ENCODE results near the gene CDADC1.

Gene CDADC1

DNA sequence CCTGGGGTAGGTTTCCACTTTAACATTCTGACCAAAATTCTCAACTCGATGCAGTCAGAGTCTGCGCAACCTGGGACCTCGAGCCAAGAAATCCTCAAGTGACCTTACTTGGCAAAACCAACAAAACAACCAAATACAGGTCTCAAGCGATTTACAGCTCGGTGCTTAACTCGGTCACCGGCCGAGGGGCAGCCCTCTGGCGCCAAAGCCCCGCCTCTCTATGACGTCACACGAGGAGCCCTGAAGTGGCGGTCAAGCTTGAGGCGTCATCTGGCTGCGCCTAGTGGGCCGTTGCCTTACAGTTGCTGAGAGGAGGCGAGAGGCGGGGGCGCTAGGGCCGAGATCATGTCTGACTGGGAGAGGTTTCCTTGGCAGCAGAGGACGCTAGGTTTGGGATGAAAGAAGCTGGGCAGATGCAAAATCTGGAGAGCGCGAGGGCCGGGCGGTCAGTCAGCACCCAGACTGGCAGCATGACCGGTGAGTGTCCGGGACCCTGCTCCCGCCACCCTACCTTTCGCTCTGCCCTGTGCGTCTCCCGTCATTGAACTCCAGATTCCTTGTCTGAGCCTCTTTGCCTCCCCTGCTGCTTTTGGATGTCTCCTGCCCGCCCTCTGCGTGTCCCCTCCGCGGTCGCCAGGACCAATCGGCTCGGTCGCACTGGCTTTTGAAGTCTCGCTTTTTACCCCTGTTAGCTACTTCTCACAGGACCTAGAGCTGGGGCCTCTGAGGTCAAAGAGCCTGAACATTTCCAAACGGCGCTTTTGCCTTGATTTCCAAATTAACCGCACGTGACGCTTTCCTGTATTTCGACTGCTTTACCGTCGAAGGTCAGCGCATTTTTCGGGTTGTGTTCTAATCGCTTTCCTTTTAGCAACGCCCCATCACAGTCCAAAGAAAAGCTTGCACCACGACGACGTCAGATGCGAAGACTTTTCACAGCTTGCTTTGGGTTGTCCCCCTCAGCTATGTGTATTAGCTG lies at the start of gene CDADC1:
CDADC1 (plus strand) TSS at position 283 of the 979 bp plus-strand sequence; CDS start at position 396, 113 bp downstream.
- DNase-seq (ENCODE audit: low read depth): peak; percentile 81
- peak within 1 kb of the TSS; percentile 94 for H3K4me3 ChIP-seq (ENCODE audit: low read depth, low read length)

DNA sequence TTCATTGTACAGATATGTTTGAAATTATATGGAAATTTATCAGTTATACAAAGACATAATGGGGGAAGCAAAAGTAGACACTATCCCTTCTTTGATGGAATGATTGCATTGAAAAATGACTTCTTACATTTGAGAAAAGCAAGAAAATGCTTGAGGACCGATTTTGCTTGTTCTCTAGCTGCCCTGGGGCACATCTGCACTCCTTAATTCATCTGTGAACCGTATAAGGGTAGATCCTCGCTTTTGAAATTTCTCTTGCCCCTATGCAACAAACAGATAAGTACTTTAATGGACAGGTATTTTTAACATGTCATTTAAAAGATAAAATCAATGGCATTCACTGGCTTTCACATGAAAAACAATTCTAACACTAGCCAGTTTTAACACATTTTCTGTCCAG lies 41.1 kb upstream of the CDADC1 start:
- no peak for DNase-seq (ENCODE audit: low read depth)
- no peak overlapping the region for H3K4me3 ChIP-seq (ENCODE audit: low read depth, low read length)

DNA sequence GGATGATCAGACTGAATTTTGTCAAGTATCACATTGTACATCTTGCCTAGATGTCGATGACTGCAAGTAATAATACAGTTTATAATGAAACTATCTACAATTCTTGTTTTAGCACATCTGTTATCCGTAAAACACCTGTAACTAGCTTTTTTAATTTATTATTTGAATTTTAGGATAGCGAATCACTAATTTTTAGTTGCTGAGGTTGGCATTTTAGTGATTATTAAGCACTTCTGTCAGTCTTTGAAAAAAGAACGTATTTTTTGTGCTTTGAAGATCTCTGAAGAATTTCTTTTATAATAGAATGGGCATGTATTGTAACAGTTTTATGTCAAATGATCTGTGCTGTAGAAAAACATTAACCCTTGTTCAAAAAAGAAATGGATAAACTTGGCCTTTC lies 39.1 kb upstream of the CDADC1 start:
- no peak overlapping the region for H3K4me3 ChIP-seq (ENCODE audit: low read depth, low read length)
- DNase-seq (ENCODE audit: low read depth): no peak

DNA sequence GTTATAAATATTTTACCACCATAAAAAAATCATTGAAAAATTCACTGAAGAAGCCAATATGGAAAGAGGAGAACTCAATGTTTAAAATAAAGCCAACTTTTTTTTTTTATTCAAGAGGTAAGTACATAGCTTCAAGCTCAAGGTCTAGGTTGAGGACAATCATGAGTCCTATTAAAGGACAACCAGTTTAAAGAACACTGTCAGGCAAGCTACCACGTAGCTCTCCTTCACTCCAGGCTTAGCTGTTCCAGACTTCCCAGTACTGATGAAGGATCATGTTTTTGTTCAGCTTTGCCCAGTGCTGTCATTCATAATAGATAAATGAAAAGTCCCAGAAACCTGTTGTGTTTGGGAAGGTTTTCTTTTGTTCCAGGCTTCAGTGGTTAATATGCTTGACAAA lies 37.6 kb upstream of the CDADC1 start:
- no peak overlapping the region for H3K4me3 ChIP-seq (ENCODE audit: low read depth, low read length)
- no peak for DNase-seq (ENCODE audit: low read depth)

DNA sequence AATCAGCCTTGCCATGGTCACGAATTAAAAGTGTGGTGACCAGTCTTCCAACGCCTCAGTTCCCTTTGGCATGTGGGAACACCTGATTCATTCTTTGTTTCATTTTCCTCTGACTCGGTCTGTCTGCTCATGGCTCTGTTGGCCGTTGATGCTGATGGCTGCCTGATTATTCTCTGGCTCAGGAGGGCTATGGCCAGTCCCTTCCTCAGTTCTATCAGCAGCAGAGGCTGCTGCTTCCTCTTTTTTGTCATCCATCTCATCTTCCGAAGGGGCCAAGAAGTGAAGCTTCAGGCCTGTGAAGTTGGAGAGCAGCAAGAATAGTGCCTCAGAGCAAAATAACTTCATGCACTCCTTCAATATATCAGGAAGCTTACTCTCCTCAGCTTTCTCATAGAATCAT lies 37.1 kb upstream of the CDADC1 start:
- H3K4me3 ChIP-seq (ENCODE audit: low read depth, low read length): no peak overlapping the region
- no peak for DNase-seq (ENCODE audit: low read depth)

DNA sequence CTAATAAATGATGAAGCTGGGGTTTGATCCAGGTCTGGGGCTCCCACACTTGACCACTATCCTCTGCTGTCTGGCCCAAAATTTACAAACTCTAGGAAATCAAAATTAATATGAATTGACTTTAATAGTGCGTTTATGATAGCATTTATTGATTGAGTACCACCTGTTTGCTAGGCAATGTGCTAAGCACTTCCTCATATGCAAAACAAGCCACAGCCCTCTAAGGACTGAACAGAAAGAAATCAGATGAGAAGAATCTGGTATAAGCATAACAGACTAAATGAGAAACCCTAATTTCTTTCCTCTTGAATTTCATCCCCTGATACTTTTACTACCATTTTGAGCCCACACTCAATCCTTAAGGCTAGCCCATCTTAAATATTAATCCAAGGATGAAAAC lies 34.2 kb upstream of the CDADC1 start:
- no peak overlapping the region for H3K4me3 ChIP-seq (ENCODE audit: low read depth, low read length)
- DNase-seq (ENCODE audit: low read depth): no peak

DNA sequence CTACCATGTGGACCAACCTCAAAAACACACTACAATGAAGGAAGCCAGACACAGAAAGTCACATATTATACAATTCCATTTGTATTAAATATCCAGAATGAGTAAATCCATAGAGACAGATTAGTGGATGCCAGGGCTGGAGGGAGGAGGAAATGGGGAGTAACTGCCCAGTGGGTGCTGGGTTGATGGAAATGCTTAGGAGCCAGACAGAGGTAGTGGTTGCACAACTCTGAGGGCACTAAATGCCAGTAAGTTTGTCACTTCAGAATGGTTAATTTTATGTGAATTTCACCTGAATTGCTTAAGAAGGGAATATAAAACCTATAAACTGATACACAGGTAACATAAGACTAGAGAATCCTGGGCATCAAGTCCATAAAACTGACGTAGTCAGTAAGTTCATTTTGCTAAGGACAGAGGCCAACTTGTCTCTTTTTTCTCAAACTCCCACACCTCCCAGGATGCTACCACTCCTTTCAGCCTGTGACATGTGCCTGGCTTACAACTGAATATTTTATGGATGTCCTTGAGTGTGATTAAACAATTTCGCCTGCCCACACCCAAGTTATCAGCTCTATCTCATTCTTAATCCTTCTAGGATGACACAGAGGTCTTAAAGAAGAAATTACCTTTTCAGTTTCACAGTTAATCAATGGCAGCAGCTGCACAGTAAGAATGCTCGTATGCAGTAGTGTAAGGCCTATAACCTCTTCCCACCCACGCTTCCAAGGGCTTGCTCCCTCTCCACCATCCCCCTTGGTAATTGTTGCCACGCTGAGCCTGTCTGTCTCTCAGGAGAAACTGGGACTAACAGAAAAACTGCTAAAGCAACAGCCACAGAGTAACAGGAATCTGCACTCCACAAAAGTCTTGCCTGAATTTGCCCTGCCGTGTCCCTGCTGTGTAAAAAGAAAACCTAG lies 33.5 kb upstream of the CDADC1 start:
- no peak for DNase-seq (ENCODE audit: low read depth)
- H3K4me3 ChIP-seq (ENCODE audit: low read depth, low read length): no peak overlapping the region

DNA sequence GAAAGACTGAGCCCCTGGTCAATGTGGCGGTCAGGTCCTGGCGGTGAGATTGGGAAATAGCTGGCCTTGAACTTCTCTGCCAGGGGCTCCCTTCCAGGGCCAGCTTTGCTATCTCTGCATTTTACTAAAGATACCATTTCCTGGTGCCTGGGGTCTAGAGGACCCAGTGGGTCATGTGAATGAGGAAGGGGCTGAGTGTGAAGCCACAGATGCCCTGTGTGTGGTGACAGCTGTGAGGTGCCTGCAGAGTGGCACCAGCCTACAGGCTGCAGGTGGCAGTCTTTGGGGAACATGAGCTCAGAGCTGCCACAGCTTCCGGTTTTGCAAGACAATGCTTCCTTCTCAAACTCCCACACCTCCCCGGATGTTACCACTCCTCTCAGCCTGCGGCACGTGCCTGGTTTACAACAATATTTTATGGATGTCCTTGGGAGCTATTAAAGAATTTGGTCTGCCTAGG lies 32.8 kb upstream of the CDADC1 start:
- H3K4me3 ChIP-seq (ENCODE audit: low read depth, low read length): no peak overlapping the region
- DNase-seq (ENCODE audit: low read depth): no peak

DNA sequence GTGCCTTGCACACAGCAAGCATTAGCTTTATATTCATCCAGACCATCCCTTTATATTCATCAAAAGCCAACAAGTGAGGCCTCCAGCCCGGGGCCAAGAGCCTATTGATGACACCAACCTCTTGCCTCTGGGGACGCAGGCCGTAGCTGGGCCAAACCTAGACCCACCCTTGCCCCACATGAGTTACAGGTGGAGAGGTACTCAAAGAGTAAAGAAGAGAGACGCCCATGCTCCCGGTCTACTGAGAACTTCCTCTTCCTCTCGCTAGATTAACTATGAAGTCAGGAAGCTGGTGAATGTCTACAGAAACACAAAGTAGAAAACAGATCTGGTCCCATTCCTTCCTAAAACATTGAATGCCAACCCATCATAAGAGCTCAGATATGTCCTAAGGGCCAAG lies 31.4 kb upstream of the CDADC1 start:
- no peak overlapping the region for H3K4me3 ChIP-seq (ENCODE audit: low read depth, low read length)
- DNase-seq (ENCODE audit: low read depth): no peak

DNA sequence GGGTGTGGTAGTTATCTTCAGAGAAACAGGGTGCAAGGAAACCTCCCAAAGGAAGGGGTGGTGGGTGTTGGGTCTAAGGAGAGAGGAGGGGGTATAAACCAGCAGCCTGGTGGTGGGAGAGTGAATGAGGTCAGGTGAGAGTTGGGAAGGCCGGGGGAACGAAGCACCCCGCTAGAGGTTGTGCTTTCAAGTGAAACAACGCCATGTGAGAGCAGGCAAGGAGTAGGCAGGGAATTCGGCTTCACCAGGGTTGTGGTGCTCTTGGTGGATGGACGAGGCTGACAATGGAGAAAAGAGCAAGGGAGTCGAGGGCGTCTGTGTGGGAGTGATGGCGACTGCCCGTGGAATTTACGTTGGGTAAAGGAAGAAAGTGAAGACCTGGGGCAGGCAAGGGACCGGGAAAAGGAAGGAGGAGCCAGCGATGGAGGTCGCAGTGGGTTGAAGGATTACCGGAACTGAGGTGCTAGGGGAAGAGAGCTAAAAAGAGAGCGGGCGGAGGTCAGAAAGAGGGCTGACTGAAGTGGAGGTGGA lies 29.7 kb upstream of the CDADC1 start:
- DNase-seq (ENCODE audit: low read depth): no peak
- H3K4me3 ChIP-seq (ENCODE audit: low read depth, low read length): no peak overlapping the region

DNA sequence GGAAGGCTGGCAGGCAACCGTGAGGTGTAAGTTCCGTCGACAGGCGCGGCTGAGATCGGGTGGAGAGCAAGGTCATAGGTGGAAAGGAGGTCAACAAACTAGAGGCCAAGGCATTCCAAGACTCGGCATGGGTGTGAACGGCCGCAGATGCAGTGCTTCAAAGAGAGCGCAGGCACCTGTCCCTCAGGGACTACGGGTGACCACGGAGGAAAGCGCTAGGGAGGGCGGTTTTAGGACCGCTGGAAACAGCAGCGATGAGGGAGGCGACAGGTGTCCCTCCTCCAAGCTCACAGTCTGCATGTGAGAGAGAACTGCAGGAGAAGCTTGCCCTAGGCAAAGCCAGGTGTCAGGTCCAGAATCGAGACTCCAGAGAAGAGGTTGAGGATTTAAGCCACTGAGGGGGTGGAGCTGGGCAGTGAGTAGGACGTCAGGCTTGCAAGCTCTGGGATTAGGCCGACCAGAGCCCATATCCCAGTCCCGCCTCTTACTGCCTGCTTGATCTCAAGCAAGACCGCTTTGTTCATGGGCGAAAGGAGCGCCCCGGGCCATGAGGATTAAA lies 29.2 kb upstream of the CDADC1 start:
- no peak for DNase-seq (ENCODE audit: low read depth)
- no peak overlapping the region for H3K4me3 ChIP-seq (ENCODE audit: low read depth, low read length)

DNA sequence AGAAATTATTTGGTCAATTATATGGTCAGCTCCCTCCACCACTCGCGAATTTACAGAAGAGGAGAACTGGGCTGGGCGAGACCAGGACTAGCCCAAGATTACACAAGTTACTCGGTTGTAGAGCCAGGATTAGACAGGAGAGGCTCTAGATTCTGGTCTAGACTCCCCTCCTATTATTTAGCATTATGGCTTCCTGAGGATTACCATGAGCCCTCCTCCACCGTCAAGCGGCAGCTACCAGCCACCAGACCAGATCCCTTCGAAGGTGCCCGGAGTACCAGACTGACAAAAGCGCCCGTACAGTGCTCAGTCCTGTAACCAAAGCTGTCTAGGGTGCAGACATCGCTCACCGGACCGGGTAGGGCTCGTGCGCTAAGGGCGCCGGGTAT lies 28.1 kb upstream of the CDADC1 start:
- H3K4me3 ChIP-seq (ENCODE audit: low read depth, low read length): peak overlapping the region; percentile 23
- no peak for DNase-seq (ENCODE audit: low read depth)

DNA sequence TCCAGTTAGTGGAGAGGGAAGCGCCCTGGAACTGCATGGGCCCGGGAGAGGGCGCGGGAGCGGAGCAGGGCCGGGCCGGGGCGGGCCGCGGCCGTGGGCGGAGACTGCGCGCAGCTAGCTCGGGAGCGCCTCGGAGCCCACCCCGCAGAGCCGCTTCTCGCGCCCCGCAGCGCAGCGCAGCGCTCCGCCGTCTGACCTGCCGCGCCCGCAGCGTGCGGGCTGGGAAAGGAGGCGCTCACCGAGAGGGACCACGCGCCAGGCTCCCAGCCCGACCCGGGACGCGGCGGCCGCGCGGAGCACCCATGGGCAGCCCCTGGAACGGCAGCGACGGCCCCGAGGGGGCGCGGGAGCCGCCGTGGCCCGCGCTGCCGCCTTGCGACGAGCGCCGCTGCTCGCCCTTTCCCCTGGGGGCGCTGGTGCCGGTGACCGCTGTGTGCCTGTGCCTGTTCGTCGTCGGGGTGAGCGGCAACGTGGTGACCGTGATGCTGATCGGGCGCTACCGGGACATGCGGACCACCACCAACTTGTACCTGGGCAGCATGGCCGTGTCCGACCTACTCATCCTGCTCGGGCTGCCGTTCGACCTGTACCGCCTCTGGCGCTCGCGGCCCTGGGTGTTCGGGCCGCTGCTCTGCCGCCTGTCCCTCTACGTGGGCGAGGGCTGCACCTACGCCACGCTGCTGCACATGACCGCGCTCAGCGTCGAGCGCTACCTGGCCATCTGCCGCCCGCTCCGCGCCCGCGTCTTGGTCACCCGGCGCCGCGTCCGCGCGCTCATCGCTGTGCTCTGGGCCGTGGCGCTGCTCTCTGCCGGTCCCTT lies 27.5 kb upstream of the CDADC1 start, which contains the start of gene MLNR:
MLNR (plus strand) TSS at position 303 of the 820 bp plus-strand sequence; CDS start at position 303, 0 bp downstream.
- H3K4me3 ChIP-seq (ENCODE audit: low read depth, low read length): peak within 1 kb of the TSS; percentile 27
- DNase-seq (ENCODE audit: low read depth): no peak

DNA sequence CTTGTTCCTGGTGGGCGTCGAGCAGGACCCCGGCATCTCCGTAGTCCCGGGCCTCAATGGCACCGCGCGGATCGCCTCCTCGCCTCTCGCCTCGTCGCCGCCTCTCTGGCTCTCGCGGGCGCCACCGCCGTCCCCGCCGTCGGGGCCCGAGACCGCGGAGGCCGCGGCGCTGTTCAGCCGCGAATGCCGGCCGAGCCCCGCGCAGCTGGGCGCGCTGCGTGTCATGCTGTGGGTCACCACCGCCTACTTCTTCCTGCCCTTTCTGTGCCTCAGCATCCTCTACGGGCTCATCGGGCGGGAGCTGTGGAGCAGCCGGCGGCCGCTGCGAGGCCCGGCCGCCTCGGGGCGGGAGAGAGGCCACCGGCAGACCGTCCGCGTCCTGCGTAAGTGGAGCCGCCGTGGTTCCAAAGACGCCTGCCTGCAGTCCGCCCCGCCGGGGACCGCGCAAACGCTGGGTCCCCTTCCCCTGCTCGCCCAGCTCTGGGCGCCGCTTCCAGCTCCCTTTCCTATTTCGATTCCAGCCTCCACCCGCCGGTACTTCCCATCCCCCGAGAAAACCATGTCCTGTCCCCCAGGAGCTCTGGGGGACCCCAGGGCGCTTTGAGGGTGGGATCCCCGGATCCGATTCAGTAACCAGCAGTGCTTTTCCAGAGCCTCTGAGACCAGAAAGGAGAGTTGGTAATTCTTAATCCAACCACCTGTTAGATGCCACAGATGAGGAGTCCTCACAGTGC lies 26.7 kb upstream of the CDADC1 start:
- no peak for DNase-seq (ENCODE audit: low read depth)
- peak overlapping the region; percentile 27 for H3K4me3 ChIP-seq (ENCODE audit: low read depth, low read length)

DNA sequence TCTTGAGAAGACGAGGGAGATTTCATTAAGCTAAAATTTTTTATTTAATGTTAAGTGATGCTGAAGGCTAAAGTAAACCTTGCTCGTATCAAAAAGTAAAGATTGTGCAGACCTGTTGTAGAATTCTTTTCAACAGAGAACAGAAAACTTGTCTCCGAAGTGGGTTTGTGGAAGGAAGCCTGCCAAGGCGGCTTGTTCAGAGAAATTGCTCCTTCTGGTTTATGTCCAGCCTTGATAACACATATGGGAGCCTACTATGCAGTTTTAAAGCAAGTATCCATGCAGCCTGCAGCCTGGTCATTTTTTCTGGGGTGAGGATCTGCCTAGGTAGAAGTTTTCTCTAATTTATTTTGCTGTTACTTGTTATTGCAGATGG lies 26.1 kb upstream of the CDADC1 start:
- DNase-seq (ENCODE audit: low read depth): no peak
- no peak overlapping the region for H3K4me3 ChIP-seq (ENCODE audit: low read depth, low read length)

DNA sequence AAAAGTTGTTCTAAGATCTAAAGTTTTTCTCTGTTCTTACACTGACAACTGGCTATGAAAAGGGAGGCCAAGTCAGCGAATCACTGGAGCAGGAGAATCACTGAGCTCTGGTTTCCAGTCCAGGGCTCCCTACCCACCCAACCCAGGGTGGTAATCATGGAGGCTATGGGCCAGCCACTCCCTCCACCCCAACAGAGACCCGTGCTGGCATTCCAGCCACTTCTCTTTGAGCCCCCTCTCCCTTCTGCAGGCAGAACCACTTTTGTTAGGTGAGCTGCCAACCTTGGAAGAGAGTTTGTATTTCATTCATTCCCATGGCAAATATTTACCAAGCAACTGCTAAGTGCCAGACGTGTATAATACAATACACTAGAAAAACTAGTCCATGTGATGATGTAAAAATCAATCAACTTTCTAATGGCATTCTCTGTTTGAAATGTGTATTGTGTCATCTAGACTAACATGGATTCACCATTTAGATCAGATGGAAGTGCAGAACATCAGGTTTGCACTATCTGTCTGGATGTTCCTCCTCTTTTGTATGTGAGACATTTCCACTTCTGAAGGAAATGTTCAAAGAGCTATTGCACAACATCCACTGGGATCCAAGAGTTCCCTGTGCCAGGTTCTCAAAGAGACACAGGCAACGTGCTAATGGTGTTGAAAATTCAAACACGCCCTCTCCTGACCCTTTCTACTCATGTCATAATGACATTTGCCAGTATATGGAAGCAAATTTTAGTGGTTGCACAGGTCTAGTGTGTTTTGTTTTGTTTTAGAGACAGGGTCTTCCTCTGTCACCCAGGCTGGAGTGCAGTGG lies 22.3 kb upstream of the CDADC1 start:
- no peak overlapping the region for H3K4me3 ChIP-seq (ENCODE audit: low read depth, low read length)
- DNase-seq (ENCODE audit: low read depth): no peak

DNA sequence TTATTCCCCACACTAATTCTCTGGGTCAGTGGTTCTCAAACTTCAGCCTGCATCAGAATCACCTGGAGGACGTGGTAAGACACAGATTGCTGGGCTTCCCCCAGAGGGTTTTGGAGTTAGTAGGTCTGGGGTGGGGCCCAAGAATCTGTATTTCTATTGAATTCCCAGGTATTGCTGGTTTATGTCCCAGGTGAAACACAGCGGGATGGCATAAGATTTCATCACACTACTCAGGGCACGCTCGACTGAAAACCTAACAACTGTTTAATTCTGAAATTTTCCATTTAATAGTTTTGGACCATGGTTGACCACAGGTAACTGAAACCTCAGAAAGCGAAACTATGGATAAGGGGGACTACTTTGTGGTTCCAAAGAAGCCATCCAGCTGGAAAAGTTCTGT lies 21.1 kb upstream of the CDADC1 start:
- DNase-seq (ENCODE audit: low read depth): no peak
- H3K4me3 ChIP-seq (ENCODE audit: low read depth, low read length): no peak overlapping the region
